HG03280 (cell line): ENCODE results near the gene SLK.

ENCODE experiments used
- ATAC-seq: cut with Tn5 transposase; IDR thresholded peaks from one replicate; pipeline ENCODE4 v1.9.1; 2021; ENCODE audit warnings: mild to moderate bottlenecking, moderate library complexity; ENCODE audit not compliant: unreplicated experiment

SLK gene

GRCh38 chr10:103985726-103986125 is 18.8 kb downstream of the SLK start:
- ATAC-seq: no peak

- ATAC-seq: no peak
These were observed 19.4 kb downstream of the SLK start for GRCh38 chr10:103986360-103986759.

- ATAC-seq: no peak
These were observed 23.2 kb downstream of the SLK start for GRCh38 chr10:103990121-103990520.

- ATAC-seq: no peak
These were observed 23.6 kb downstream of the SLK start for GRCh38 chr10:103990531-103990930.

- no peak for ATAC-seq
These were observed 24.6 kb downstream of the SLK start for GRCh38 chr10:103991393-103992128.

- ATAC-seq: no peak
These were observed 28.2 kb downstream of the SLK start for GRCh38 chr10:103995134-103995533.

- ATAC-seq: no peak
These were observed 31.9 kb downstream of the SLK start for GRCh38 chr10:103998805-103999204.

GRCh38 chr10:104002911-104003310 is 36.0 kb downstream of the SLK start:
- ATAC-seq: no peak

GRCh38 chr10:104005172-104005863 is 38.4 kb downstream of the SLK start:
- no peak for ATAC-seq

- no peak for ATAC-seq
These were observed 45.0 kb downstream of the SLK start for GRCh38 chr10:104011904-104012303.

GRCh38 chr10:104013489-104013888 is 46.5 kb downstream of the SLK start:
- no peak for ATAC-seq

GRCh38 chr10:104014176-104014575 is 47.2 kb downstream of the SLK start:
- ATAC-seq: no peak

GRCh38 chr10:104016661-104017060 is 49.7 kb downstream of the SLK start:
- ATAC-seq: no peak

- ATAC-seq: no peak
These were observed 51.5 kb downstream of the SLK start for GRCh38 chr10:104018471-104018870.

- ATAC-seq: no peak
These were observed 53.1 kb downstream of the SLK start for GRCh38 chr10:104020020-104020419.

GRCh38 chr10:104021246-104021645 is 54.3 kb downstream of the SLK start:
- no peak for ATAC-seq

- no peak for ATAC-seq
These were observed 55.1 kb downstream of the SLK start for GRCh38 chr10:104022026-104022425.

GRCh38 chr10:104025524-104025923 is 58.6 kb downstream of the SLK start:
- ATAC-seq: no peak

- no peak for ATAC-seq
These were observed 59.8 kb downstream of the SLK start for GRCh38 chr10:104026762-104027161.

- no peak for ATAC-seq
These were observed 61.2 kb downstream of the SLK start for GRCh38 chr10:104028146-104028545.

- no peak for ATAC-seq
These were observed 62.0 kb downstream of the SLK start for GRCh38 chr10:104028823-104029520.

GRCh38 chr10:104029521-104029860 is 62.6 kb downstream of the SLK start:
- no peak for ATAC-seq
